NCI-H345 (cell line): ENCODE measurements around the gene DLAT.
A peak's percentile ranks its signal among the peaks of the same experiment; 100 is the strongest.
"Not testable (repeated sequence)": the region's sequence is repeated elsewhere in the genome, so short reads cannot be mapped to it uniquely, and the experiment has no call there.

ENCODE experiments used
- DNase-seq: peaks from one replicate; lab custom pipeline; 2025; lab: John Stamatoyannopoulos, UW

DLAT gene

DNA sequence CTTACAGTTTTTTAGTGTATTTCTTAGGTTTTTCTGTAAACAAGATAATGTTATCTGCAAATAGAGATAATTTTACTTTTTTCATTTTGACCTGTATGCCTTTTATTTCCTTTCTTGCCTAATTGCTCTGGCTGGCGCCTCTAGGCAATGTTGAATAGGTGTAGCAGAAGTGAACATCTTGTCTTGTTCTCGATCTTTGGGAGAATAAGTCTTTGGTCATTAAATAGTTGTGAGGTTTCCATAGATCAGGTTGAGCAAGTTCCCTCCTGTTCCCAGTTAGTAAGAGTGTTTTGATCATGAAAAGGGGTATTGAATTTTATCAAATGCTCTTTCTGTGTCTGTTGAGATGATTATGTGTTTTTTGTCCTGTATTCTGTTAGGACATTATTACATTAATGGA, 24.6 kb downstream of the DLAT start:
- DNase-seq = no peak

DNA sequence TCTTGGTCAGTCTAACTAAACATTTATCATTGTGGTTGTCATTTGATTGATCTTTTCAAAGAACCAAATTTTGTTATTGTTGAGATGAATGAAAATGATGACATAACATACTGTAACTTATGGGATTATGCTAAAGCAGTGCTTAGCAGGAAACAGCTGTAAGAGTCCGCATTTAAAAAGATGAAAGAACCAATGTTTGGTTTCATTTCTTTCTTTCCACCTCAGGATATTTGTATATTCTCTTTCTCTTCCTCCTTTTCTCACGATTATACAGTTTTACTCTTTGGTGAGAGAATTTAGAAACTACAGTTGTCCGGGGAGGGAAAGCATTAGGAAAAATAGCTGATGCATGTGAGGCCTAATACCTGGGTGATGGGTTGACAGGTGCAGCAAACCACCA, 25.5 kb downstream of the DLAT start:
- no peak for DNase-seq

DNA sequence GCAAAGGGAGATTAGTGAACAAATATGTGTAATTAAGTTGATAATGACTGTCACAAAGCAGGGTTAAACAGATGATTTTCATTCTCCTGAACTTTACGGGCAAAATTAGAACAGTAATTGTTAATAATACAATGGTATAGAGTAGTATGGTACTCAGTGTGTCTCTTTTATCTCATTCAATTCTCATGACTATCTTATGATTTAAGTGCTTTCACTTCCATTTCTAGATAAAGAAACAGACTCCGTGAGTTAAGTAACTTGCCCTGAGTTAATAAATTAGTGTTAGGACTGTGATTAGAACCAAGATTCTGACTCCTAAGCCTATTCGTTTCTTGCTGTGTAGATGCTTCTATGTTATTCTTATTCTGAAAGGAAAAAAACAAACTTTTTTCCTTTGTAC, 26.6 kb downstream of the DLAT start:
- DNase-seq = no peak

DNA sequence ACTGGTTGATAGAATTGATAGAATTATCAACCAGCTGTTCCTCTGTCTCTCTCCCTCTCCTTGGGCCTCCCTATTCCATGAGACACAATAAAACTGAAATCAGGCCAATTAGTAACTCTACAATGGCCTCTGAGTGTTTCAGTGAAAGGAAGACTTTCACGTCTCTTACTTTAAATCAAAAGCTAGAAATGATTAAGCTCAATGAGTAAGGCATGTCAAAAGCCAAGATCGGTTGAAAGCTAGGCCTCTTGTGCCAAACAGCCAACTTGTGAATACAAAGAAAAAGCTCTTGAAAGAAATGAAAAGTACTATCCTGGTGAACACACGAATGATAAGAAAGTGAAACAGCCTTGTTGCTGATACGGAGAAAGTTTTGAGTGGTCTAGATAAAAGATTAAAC, 32.0 kb downstream of the DLAT start:
- no peak for DNase-seq

DNA sequence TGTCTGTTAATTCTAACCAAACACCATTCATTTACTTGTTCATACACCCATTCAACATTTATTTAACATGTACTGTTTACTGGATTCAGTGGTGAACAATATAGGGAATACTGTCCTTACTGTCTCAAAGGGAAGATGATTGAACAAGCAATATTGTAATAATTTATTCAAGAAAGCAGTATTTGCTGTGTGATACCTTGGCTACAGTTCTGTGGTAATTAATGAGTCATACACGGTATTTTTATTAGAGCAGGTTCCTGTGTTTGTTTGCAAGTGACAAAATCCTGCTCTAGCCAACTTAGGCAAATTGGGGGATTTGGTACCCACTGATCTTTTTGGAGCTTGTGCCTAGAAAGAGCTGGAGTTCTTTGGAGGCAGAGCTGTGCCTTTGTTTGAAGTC, 32.9 kb downstream of the DLAT start:
- DNase-seq = no peak

DNA sequence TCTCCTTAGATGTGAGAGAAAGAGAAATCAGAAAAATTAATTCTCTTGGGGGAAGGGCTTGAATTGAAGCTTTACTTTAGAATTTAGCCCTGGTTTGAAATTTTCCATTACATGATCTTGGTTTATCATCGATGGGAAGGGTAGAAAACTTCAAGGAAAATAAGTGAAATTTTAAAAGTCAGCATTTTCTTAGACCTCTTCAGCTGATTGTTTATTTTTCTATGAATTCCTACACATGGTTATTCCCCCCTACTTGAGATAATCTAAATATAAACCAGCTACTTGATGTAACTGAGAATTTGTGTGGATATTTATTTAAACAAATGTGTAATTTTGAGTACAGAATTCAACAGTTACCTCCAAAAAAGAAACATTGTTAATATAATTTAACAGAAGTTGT, 37.7 kb downstream of the DLAT start:
- DNase-seq = no peak

DNA sequence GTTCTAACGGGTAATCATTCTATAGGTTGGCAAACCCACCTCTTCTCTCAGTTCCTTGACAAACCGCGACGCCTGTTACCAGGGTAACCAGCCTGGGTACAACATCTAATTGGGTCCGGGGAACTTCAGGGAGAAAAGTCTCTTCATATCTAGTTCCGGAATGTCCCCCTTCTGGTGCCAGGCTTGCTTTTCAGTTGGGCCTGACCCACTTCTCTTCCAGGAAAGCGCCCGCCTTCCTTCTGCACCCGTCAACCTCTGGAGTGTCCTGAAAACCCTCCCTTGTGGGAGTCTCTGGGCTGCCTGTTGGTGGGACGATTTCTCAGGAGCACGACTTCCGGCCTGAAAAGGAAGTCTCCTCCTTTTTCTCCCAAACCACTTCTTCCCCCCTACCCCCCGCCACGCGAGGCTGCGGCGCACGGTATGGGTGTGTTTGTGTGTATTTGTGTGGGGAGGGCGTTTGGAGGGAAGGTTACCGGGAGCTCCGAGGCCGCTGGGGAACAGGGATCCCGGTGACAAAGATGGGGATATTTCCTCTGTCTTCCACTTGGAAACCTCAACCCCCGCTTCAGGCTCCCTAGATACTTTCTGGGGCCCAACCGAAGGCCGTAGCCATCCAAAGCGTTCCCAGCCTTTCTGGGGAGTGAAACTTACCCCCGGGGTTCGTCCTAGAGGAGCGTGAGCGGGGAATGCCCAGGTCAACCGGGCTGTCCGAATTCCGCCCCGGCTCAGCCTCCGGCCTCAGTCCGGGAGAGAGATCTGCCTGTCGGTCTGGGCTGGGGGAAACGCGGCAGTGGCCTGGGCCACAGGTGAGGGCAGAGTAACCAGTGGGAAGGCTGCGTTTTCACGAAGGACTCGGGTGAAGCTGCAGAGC, 49.0 kb downstream of the DLAT start, which contains the start of the genes NKAPD1 and PIH1D2:
TSS of gene NKAPD1 (plus strand) at position 359 of the 871 bp plus-strand sequence. CDS start 1,276 bp downstream, outside the sequence.
TSS of gene PIH1D2 (minus strand) at position 77 of the 871 bp plus-strand sequence. CDS start 843 bp downstream, outside the sequence.
- peak; percentile 93 for DNase-seq

DNA sequence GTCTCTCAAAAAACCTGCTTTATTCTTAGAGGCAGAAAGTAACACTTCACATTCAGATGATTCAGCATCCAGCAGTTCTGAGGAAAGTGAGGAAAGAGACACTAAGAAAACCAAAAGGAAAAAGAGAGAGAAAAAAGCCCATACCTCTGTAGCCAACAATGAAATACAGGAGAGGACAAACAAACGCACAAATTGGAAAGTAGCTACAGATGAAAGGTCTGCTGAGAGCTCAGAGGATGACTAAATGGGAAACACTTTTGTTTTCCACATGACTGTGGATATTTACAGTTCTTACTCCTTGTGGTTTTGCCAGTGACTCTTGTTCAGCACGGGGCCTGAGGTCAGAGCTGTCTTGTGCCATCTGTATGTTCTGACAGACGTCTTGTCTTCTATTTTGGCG, 57.5 kb downstream of the DLAT start:
- DNase-seq = no peak

DNA sequence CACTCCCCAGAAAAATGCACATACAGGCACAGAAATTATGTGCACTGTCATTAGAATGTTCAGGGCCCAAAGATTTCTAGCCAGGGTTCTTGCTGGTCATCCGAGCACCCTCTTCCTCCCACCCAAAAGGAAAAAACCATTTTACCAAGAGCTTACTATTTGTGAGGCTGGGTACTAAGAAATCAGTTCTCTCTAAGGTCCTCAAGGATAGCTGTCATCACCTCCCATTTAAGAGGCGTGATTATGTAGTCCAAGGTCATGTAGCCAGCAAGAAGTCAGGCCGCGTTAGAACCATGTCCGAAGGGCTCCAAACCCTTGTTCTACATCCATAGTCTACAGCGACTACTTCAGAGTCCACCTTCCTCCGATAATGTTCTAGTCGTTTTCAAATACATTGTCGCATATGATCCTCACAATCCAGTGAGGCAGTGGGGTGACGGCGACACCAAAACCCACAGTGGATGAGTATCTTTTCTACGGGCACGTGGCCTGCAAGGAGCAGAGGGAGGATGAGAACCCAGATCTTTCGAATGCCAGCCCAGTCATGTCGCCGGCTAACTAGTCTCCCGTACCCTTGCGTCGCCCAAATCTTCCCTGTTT, 60.7 kb downstream of the DLAT start:
- DNase-seq = no peak

DNA sequence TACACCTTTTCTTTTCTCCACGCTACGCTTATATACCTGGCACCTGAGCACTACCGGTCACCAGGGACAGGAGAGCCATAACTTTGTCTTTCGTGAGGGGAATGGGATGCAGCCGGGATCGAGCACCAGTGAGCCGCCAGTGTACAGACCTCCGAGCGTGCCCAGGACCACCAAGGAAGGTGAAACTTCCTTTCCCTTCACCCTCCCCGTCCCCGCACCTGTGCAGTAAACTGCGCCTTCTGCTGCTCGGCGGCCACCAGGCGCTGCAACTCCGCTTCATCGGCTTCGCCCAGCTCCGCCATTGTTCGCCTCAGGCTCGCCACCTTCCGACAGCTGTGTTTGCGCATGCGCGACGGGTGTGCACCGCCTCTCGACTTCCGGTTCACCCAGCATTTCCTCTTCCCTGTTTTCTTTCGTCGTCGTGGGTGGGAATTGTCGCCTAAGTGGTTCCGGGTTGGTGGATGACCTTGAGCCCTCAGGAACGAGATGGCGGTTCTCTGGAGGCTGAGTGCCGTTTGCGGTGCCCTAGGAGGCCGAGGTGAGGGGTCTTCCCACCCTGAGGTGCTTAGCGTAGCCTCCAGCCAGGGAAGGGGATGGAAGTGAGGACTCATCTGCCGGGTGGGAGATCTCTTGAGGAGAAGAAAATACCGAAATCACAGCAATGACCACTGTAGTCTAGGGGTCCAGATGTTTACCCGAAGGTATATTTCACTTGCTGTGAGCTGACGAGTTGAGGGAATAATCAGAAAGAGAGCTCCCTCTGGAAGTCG, 61.4 kb downstream of the DLAT start, which contains the start of the genes SDHD and TIMM8B:
TSS of gene SDHD (plus strand) at position 452 of the 770 bp plus-strand sequence. CDS start at position 487, 35 bp downstream.
TSS of gene TIMM8B (minus strand) at position 335 of the 770 bp plus-strand sequence. CDS start at position 302, 33 bp downstream.
- peak; percentile 97 for DNase-seq

DNA sequence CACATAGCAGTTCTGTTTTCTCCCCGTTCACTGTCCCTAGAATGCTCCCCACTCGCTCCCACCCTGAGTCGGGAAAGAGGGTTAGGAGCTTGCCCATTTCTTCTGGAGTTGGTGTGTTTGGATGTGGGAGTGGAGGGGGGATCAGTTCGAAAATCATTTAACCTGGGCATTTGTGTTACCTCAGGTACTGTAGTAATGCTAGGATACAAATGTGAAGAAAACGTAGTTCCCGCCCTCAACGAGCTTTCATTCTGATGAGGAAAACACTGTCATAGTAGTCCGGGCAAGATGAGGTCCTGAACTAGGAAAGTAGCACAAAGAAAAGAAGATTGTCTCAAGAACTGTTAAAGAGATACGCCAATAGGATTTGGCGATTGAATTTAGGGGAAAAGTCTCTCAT, 62.0 kb downstream of the DLAT start:
- DNase-seq = no peak

DNA sequence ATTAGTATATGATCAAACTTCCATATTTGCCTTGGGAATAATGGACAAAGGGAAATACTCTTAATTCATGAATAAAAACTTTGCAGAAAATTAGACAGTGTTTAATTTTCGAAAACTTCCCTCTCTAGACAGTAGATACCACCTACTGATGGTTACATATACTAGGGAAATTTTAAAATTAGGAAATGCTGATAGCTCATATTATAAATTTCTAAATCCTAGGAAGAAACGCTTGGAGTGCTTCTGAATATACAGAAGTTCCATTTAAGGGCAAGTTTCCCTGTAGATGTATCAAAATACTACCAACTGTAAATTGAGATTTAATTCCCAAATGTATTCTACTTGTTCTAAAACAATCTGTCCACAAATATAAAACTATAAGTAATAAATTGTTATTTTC, 70.1 kb downstream of the DLAT start:
- DNase-seq = not testable (repeated sequence)

DNA sequence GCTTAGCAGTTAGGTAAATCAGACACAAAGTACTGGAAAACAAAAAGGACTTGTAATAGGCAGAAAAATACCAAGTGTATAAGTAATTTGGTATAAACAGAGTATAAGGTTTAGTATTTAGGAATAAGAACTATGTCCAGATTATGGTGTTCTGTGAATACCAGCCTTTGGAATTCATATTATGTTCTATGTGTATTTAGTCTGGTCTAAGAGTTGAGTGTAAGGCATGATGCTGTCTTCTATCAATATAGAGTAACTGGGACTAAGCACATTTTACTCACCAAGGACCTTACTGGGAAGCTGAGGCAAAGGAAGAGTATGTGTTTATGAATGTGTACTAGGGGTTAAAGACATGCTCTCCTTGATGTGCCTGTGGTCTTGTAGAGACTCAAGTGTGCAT, 71.0 kb downstream of the DLAT start:
- DNase-seq = no peak

DNA sequence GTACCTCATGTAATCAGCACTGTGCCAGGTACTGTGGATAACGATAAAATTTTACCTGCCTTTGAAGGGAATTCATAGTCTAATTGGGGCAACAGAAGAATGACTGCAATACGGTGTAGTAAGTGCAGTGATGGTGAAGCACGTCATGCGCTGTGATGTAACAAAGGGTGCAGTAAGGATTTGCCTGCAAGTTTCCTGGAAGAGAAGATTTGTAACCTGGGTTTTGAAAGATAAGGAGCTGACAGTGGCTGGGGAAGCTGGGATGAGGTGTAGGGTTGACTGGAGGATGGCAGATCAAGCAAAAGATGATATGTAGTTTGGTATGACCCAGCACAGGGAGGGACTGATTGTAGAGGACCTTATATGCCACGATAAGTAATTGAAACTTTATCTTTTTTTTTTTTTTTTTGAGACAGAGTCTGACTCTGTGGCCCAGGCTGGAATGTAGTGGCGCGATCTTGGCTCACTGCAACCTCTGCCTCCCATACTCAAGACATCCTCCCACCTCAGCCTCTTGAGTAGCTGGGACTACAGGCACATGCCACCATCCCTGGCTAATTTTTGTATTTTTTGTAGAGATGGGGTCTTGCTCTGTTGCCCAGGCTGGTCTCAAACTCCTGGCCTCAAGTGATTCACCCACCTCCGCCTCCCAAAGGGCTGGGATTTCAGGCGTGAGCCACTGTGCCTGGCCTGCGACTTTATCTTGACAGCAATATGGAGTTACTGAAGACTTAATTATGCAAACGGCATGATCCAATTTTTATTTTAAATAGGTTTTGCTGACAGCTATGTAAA, 72.7 kb downstream of the DLAT start:
- no peak for DNase-seq

DNA sequence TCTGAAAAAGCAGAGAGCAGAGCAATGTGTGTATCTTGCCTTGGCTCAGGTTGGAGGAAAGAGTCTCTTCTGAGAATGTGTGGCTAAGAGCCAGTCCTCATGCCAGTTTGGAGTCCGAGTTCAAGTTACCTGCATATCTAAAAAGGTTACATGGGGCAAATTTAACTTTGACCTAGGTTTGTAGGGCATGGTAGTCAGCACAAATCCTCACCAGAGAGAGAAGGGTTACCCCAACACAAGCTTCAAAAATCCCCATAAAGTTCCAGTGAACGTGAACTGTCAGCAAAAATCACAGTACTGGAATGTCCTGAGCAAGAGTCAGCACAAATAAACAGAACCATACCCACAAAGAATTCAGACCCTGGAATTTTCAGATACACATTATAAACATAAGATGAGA, 75.3 kb downstream of the DLAT start:
- no peak for DNase-seq

DNA sequence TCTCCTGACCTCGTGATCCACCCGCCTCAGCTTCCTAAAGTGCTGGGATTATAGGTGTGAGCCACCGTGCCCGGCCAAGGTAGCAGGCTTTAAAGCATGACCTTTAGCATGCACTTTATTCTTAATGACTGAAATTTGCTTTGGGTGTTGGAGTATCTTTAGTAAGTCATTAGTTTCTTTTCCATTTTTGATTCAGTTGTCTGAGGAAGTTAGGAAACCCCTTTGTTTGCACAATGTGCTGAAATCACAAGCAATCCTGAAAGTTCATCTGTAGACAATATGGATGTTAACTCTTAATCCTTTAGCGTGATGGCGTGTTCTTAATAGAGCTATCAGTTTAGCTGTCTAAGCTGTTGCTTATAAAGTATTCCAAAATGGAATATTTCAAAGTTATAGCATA, 78.2 kb downstream of the DLAT start:
- no peak for DNase-seq

DNA sequence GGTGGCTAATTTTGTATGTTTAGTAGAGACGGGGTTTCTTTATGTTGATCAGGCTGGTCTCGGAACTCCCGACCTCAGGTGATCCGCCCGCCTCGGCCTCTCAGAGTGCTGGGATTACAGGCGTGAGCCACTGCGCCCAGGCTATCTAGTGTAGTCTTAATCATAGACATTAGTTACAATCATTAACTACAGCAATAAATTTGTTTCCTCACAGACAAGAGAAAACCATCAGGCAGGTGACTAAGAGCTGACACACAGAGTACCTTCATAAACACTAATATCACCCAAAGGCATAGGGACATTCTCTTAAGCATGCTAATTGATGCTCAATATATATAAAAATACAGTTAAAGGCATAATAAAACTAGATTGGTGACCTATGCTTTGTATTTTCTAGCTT, 80.9 kb downstream of the DLAT start:
- DNase-seq = no peak
